KG1 (cell line): Measurements from ENCODE around the gene ELL.
A peak's percentile ranks its signal among the peaks of the same experiment; 100 is the strongest.

Experiments used
- DNase-seq: peaks from one replicate; lab custom pipeline; 2025; lab: John Stamatoyannopoulos, UW

ELL gene

DNA sequence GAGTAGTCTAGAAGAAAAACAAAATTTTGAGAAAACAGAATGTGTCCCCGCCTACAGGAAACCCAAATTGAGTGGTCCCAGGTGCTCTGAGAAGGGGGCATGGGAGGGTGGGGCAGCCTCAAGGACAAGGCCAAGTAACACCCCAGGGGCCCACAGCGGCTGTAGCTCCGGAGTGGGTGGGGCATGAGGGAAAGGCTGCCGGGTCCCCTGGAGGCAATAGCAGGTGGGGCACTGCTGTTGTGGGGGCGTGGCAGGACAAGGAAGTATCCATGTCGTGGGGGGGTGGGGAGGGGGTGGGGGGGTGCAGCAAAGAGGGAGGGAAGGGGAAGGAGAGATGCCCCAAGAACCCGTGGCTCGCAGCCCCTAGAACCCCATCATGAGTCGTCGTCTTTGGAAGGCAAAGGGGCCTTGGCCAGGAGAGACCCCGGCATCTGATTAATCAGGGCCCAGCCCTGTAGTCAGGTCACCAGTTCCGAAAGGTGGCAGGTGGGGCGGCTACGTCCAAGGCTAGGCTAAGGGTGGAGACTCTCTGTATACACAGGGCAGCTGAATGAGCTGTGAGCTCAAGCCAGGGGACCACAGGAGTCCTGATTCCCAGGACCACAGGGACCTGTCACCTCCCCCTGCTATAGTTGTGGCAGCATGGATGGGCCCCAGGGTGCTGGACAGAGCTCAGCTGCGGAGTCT lies 76.5 kb downstream of the ELL start:
- DNase-seq, result no peak

DNA sequence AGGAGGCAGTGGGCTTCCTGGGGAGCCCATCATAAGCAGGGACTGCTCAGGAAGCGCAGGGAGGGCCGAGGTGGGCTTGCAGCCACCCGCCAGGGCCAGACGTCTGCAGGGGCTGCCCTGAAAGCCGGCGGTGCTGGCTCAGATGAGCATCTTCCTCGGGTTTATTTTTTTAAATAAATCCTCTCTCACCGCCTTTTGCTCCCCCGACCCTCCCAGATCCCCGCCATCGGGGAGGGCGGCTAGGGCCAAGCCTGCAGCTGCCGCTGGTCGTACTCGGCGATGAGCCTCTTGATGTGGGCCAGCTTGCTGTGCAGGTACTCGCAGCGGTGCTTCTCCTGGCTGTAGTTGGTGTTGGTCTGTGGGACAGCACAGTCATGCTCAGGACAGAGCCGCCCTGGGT lies 77.4 kb downstream of the ELL start:
- DNase-seq, result no peak

DNA sequence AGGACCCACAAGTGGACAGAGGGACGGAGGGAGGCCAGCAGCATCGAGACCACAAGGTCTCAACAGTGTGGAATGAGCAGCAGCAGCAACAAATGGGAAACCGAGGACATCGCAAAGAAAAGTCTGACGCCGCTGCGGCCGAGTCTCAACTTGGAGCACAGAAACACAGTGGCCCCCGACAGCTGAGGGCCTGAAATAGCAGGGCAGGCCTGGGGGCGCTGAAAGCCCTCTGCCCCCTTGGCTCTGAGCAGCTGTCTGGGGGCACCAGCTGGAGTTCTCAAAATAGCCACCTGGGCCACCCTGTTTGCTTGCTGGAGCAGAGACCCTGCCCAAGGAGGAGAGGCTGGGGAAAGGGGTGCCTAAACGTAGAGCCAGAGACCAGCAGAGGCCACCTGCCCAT lies 78.0 kb downstream of the ELL start:
- DNase-seq, result no peak

DNA sequence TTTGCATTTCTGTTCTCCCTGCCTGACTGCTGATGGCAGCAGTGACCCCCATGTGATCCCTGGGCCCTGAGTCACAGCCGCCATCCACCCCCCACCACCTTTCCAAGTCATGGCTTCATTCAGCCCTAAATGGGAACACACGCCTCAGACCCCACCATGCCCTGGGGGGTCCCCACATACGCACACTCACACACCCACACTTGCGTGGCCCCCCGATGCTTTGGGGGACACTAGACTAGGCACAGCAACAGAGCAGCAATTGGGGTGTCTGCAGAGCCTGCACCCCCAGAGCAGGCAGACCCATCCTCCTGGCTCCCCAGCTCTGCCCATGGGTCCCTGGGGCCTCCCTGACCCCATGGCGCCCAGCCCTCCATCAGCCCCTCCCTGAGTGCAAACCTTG lies 78.5 kb downstream of the ELL start:
- DNase-seq, result no peak

DNA sequence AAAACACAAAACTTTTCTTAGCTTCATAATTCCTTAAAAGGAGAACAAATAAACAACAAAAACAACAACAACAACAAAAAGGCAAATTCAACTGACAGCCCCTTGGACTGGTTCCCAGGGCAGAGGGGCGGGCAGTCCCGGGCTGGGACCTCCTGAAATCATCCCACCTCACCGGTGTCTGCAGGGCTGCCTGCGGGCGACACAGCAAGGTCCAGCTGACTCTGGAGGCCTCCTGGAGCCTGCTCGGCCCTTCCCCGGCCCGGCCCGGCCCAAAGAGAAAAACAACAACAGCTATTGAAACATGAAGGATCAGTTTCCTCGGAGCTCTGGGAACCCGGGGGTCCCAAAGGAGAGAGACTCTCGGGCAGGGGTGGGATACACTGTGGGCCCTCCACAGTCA lies 78.9 kb downstream of the ELL start:
- DNase-seq, result no peak

DNA sequence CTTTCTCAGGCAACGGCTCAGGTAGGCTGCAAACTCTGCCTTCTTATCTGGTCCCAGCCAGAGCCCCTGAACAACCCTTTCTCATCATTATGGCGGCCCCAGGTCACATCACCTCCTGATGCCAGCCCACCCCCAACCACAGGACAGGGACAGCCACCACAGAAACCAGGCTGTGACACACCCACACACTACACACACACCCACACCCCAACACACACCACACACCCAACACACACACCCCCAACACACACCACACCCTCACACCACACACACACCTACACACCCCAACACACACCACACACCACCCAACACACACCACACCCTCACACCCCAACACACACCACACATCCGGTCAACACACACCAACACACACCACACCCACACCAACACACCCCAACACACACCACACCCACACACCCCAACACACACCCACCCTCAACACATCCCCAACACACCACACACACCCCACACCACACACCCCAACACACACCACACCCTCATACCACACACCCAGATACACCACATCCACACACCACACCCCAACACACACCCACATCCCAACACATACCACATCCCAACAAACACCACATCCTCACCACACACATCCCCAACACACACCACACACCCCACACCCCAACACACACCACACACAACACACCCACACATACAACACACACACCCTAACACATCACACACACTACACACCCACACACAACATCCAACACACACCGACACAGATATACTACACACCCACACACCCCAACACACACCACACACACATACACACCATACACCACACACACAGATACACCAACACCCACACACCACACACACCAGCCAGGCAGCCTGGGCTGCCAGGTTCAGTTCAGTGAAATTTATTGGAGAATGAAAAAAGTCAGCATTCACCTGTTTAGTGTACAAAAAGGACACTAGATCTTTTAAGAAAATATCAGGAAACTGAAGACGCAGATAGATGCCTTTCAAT lies 79.8 kb downstream of the ELL start:
- no peak for DNase-seq

DNA sequence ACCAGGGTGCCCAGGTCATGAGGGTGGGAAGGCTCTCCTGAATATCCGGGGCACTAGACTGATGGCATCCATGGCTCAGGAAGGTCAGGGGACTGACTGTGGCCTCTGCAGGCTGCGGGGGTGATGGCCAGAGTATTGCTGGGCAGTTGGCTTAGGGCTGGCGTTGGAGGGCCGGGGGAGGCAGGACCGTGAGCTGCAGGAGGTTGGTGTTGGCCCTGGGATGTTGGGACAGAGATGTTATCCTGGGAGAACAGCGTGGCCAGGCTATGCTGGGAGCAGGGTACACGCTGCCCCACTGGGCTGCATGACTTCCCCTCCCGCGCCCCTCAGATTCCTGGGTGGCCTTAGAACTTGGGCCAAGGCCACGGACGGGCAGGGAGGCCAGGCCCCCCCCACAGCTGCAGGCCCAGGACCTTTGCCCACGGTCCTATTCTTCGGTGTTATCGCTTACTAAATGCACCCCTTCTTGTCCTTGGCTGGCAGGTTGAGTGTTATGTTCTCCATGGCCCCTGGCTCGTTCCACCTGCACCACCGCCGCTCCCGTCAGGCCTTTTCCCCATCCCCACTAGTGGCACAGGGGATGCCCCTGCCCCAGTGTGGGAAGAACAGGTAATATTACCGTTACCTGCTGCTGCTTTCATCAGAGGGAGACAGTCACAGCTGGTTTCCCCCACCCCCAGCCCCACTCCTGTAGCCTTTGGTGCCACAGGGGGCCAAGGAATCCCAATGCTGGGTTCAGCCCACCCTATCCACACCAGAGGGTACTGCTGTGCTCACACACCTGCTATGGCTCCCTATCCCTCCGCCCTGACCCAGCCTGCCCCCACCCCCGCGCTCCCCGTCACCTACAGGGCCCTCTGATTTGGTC lies 80.7 kb downstream of the ELL start:
- DNase-seq, result no peak

DNA sequence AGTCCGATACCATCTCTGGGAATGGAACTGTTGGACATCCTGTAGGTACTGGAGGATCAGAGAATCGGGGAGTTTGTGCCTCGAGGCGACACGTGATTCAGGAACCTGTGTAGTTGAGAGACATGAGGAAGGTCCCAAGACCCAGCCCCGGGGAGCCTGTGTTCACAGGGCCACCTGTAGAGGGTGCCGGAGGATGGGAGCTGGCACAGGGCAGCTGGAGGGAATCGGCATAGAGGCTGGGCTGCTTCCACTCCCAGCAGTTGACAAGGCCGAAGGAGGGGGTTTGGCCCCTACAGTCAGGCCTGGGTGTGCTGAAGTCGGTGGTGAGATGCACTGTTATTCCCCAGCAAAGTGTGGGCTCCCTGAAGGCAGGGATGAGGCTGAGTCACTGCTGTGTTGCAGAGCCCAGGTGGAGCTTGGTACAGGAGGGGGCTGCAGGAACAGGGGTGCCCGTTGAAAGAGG lies 81.4 kb downstream of the ELL start:
- no peak for DNase-seq

DNA sequence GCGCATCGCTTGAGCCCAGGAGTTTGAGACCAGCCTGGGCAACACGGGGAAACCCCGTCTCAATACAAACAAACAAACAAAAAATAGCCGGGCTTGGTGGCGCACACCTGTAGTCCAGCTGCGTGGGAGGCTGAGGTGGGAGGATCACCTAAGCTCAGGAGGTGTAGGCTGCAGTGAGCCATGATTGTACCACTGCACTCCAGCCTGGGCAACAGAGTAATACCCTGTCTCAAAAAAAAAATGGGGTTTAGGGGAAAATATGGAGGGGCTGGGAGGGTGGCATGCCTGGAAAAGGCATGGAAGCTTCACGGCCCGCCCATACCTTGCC lies 82.0 kb downstream of the ELL start:
- no peak for DNase-seq

DNA sequence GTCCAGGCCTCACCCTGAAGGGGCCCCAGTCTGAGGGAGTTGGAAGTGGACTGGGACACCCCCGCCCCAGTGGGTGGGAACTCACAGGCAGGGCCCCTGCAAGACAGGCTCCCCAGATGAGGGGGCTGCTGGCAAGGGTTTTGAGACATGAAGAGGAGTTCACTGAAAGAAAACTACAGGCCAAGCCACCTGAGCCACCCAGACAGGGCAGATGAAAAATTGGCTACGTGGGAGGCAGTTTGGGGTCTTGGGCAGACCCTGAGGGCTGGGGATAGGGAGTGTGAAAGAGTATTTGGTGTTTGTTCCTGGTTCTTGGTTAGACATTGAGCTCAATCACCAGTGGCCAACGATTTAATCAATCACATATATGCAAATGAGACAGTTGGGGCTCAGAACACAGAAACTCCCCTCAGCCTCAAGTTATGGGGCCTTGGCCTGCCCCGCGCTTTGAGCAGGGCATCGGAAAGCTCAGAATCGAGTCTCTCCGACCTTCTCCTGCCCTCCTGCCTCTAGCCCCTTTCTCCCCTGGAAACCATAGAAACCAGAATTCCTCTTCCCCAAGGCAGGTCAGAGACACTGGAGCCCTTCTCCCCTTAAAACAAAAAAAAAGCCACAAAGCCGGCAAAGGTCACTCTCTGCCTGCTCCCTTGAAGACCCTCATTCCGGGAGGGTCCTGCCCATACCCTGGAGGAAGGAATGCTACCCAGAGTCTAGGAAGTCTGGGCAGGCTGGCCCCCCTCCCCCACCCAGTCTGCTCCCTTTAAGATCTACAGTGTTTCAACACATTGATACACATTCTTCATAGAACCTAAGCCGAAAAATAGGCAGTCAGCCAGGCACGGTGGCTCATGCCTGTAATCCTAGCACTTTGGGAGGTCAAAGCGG lies 82.6 kb downstream of the ELL start:
- DNase-seq, result no peak

DNA sequence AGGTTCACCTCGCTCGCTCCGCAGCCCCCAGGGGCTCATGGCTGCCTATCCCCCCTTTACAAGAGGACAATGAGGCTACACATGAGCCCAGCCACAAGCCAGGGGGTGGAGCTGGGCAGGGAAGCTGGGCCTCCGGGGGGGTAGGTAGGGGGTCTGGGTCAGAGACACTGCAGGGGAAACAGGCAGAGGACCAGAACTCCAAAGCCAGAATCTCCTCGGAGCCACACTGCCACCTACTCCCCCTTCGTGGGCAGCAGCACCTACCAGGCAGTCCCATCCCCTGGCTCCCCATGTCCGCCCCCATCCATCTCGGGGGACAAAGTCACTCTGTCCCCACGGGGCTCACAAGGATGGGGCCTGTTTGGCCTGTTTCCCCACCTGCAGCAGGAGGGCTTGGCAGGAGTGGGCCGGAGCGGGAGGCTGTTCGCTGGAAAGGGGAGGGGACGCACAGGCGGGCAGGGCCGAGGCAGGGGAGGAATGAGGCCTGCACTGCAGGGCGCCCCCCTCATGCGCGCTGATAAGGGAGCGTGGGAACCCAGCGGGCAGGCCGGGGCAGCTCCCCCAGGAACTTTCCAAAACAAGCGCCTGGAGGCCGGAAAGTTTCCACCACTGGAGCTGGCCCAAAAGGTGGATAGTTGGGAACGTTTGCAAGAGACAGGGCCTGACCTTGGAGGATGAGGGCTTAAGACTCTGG lies 83.4 kb downstream of the ELL start:
- no peak for DNase-seq

DNA sequence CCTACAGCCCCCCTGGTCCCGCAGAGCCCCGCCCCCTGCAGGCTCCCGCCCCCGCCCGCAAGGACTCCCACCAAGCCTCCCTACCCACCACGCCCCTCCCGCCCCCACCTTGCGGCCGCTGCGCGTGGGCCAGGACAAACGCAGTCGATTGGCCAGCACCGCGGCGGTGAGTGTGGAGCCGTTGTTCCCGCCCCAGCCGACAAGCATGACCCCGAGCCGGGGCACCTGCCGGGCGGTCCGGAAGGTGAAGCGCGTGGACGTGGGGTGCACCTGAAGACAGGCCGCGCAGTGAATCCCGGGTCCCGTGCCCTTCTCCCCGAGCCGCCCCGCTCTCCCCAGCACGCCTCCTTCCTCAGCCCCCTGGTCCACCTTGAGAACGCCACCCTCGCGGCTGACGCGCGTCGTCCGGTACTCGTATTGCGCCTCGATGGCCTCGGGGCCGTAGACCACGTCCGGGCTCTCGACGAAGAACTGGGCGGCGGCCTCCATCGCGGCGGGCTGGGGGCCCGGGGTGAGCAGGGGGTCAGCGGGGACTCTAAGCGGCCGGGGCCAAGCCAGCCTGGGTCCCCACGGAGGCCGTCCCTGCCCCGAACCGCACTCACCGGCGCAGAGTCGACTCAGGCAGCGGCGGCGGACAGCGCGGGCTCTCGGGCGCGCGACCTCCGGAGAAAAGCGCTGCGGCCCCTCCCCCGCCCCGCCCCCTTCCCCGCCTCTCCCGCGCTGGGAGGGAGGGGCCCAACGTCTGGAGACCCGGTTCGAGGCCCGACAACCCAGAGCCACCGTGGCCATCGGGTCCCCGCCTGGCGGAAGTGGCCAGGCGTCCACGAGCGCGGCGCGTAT lies 84.2 kb downstream of the ELL start, which contains the start of gene ISYNA1:
TSS of gene ISYNA1 (minus strand) at position 643 of the 840 bp plus-strand sequence. CDS start at position 489, 154 bp downstream.
- peak; percentile 57 for DNase-seq

DNA sequence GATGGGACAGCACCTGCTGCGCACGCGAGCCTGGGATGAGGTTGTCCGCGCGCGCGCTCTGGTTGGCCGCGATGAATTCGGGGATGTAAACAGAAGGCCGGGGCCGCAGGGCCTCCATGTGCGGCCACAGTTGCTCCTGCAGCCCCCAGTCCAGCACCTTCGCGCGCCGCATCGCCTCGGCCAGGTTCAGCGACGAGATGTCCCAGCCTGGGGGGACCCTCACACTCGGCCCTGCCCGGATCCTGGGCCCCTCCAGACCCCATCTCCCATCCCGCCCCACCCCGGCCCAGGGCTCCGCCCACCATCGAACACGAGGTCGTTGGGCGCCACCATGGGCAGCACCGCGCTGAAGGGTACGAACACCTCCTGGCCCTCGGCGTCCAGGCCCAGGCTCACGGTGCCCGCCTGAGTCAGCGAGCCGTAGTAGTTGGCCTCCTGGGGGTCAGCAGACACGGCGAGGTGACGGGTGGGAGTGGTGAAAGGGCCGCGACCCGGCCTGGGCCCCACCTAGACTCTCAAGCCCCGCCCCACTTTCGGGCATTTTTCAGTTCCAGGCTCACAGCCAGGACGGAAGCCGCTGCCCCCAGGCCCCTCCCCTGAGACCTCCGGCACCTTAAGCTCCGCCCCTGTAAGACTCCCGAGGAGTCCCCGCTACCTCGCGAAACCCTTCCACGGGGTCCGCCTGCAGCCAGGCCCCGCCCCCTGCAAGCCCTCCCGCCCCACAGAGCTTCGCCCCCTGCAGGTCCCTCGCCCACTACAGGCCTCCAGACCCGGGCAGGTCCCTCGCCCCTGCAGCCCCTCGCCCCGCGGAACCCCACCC lies 85.0 kb downstream of the ELL start:
- DNase-seq, result peak; percentile 61

DNA sequence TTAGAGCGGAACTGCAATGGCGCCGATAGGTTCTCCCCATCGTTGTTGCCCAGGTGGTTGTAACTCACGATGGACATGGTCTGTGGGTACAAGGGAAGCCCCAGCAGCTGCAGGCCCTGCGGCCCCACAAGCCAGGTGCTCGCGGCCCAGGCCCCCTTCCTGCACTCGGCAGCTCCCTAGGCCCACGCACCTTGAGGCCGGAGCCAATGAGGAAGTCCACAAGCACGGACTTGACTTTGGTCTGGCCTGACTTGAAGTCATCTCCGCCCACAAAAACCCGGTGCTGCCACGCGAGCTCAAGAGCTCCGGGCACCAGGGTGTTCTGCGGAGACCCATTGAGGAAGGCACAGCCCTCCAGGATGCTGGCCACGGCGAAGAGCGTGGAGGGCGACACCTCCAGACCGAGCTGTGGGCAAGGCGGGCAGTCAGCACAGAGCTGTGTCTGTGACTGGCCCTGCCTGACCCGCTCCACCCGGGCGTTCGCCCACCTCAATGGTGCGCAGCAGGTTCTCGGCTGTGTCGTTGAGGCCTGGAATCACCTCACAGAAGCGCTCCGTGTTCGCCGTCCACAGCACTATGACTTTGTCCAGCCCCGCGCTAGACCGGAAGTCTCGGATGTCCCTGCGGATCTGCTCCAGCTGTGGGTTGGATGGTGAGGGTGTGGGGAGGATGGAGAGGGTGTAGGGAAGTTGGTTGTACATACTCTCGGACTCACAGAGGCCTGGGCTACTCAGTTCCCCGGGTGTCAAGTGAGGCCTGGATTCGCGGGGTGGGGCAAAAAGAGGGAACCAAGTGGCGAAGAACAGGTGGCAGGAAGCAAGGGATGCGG lies 85.8 kb downstream of the ELL start:
- DNase-seq, result no peak

DNA sequence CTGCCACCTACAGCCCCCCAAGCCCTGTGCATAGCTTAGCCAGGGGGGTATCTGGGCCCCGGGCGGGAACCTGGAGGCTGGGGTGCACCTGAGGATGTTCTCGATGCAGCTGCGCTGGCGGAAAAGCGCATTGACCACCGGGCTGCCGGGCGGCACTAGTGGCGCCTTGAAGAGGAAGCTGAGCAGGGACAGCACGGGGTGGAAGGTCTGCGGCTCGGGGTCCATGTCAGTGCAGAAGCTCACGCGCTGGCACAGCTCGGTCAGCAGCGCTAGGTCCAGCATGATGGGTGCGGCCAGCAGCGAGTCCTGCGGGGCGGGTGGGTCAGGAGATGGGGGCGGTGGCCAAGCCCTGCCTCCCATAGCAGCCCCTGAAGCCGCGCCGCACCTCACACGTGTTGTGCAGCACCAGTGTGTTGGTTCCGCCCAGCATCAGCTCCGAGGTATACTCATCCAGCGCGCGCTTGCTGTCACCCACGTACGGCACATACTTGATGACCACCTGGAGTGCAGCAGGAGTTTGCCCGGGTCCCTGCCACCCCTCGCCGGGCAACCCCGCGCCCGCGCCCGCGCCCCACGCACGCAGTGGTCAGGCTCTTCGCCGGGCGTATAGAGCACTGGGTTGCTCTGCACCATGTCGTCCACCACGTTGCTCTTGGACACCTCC lies 86.6 kb downstream of the ELL start:
- no peak for DNase-seq

DNA sequence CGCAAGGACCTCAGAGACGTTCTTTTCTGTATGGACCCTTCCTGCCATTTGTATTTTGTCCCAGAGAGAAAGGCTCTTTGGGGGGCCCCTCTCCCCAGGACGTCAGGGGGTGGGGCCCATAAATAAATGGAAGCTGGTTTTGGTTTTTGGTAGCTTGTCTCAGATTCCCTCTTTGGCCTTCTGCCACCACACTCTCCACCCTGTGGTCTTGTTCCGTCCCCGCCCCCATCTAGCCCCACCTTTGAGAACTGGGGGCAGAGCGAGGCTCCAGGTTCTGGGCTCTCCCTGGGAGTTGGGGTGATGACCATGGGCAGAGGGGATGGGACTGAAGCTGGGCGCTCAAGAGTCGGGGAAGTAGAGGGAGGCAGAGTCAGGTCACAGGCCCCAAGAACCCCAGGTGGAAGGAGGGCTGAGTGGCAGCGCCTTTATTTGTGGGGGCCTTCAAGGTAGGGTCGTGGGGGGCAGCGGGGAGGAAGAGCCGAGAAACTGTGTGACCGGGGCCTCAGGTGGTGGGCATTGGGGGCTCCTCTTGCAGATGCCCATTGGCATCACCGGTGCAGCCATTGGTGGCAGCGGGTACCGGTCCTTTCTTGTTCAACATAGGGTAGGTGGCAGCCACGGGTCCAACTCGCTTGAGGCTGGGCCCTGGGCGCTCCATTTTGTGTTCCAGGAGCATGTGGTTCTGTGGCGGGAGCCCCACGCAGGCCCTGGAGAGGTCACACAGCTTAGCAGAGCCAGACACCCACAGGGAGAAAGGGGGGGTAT lies 87.3 kb downstream of the ELL start:
- no peak for DNase-seq
